GM18858 (cell line): ENCODE measurements around the gene RAD23A.
"Not testable (repeated sequence)": the region's sequence is repeated elsewhere in the genome, so short reads cannot be mapped to it uniquely, and the experiment has no call there.

Experiments used
- ATAC-seq: cut with Tn5 transposase; IDR thresholded peaks from one replicate; pipeline ENCODE4 v1.9.1; 2021; ENCODE audit not compliant: unreplicated experiment

The RAD23A gene

DNA sequence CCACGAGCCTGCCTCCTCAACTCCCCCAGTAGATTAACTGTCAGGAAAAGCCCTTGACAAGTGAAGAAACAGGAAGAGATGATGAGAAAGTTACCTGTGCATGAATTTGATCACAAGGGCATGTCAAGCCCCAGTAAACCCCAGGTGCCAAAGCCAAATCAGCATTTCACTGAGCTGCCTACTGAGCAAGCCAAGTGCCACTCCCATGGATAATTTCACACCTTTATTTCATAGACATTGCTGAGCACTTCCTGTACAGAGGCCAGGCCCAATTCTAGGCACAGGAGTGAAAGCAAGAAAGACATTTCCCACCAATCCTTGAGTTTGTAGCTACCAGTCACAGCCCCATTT is 8.9 kb downstream of the RAD23A start:
- ATAC-seq = no peak

DNA sequence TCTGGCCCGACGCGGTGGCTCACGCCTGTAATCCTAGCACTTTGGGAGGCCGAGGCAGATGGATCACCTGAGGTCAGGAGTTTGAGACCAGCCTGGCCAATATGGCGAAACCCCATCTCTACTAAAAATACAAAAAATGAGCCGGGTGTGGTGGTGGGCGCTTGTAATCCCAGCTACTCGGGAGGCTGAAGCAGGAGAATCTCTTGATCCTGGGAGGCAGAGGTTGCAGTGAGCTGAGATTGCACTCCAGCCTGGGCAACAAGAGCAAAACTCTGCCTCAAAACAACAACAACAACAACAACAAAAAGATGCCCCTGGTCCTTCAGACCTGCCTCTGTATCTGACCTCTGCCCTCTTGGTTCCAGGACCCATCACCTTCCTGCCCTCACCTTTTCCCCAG is 9.9 kb downstream of the RAD23A start:
- not testable (repeated sequence) for ATAC-seq

DNA sequence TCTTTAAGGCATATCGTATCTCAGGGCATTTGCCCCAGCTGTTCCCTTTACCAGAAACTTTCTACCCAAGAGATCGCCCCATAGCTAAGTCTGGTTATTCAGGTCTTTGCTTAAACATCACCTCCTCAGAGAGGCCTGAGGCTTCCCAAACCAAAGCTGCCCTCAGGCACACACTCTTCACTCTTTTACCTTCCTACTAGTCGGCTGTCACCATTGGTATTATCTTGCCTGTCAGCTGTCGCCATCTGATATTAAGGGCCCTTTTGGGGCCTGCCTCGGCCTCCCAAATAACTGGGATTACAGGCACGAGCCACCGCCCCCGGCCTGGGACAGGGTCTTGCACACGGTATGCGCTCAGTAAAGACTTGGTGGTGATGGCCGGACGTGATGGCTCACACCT is 10.3 kb downstream of the RAD23A start:
- ATAC-seq = no peak

DNA sequence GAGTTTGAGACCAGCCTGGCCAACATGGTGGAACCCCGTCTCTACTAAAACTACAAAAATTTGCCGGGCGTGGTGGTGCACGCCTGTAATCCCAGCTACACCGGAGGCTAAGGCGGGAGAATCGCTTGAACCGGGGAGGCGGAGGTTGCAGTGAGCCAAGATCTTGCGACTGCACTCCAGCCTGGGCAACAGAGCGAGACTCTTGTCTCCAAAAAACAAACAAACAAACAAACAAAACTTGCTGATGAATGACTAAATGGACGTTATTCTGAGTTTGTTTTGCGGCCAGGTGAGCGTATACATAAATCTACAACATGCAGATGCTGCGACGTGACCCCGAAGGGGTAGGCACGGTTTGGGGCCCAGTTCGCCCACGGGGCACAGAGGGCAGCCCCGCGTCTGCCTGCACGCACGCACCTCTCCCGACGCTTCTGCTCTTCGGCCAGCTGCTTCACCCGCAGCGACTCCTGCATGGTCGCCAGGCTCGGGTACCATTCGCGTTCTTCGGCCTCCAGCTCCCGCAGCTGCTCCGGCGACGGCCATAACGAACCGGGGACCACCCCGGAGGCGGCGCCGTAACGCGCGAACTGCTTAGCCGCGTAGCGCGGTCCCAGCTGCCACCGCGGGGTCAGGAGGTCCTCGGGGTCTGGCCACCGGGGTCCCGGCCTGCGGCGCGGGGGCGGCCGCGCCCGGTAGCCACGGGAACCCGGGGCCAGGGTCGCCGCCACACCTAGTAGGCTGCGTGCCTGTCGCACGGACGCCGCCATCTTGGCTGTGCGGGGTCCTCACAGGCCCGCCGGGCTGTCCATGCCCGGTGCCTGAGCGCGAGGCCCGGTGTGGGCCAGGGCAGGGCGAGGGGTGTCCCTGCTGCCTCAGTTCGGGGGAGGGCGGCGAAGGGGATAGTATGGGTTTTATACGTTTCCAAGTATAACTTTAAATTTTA is 11.1 kb downstream of the RAD23A start, which contains the start of gene GADD45GIP1:
TSS of gene GADD45GIP1 (minus strand) at position 778 of the 943 bp plus-strand sequence. CDS start at position 767, 11 bp downstream.
- ATAC-seq = no peak

DNA sequence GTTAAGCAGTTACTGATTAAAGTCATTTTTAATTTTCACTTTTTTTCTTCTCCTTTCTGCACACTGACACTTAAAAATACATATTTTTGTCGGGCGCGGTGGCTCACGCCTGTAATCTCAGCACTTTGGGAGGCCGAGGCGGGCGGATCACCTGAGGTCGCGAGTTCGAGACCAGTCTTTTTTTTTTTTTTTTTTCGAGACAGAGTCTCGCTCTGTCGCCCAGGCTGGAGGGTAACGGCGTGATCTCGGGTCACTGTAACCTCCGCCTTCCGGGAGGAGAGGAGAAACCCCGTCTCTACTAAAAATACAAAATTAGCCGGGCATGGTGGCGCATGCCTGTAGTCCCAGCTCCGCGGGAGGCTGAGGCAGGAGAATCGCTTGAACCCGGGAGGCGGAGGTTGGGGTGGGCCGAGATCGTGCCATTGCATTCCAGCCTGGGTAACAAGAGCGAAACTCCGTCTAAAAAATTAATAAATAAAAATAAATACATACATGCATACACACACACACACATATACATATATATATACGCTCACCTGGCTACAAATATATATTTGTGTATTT is 11.8 kb downstream of the RAD23A start:
- ATAC-seq = not testable (repeated sequence)

DNA sequence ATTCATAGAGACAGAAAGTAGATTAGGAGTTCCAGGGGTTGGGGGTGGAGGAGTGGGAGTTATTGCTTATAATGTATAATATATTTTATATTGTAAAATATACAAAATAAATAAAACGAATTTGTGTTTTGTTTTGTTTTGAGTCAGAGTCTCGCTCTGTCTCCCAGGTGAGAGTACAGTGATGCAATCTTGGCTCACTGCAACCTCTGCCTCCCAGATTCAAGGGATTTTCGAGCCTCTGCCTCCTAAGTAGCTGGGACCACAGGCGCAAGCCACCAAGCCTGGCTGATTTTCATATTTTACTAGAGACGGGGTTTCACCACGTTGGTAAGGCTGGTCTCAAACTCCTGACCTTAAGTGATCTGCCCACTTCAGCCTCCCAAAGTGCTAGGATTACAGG is 13.8 kb downstream of the RAD23A start:
- ATAC-seq = no peak

DNA sequence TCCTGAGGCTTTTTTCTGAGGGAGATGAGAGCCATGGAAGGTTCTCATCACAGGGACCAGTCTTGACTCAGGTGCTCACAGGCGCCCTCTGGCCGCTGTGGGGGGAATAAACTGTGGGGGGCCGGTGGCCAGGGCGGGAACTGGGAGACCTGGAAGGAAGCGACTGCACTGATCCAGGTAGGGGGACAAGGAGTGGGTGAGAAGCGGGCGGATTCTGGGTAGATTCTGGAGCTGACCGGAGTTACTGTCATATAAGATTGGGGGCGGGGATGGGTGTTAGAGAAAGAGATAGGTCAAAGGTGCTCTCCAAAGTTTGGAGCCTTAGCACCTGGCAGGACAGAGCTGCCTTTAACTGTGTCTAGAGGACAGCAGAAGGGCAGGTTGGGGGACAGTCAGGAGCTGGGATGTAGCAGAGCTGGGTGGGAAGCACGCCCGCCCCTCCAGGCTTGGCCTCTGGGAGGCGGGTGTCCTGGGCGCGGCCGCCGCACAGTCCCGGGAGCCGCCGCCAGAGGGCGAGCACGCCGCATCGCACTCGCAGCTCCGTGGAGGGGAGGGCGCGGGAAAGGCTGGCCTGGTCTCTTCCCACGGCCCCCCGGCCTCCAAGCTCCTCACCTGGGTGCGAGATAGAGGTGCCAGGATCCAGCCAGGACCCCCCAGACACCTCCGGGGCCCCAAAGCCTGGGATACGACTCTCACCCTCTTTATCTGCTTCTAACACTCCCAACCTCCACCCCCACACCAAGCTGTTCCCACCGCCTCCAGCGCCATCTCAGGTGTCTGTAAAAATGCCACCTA is 19.6 kb downstream of the RAD23A start:
- ATAC-seq = no peak

DNA sequence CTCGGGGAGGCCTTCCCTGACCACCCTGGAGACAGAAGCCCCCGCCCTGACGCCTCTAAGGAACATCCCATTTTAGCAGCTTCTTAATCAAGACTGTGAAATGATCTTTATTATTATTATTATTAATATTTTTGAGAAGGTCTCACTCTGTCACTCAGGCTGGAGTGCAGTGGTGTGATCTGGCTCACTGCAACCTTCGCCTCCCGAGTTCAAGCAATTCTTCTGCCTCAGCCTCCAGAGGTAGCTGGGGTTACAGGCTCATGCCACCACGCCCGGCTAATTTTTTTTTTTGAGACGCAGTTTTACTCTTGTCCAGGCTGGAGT is 20.1 kb downstream of the RAD23A start:
- no peak for ATAC-seq

DNA sequence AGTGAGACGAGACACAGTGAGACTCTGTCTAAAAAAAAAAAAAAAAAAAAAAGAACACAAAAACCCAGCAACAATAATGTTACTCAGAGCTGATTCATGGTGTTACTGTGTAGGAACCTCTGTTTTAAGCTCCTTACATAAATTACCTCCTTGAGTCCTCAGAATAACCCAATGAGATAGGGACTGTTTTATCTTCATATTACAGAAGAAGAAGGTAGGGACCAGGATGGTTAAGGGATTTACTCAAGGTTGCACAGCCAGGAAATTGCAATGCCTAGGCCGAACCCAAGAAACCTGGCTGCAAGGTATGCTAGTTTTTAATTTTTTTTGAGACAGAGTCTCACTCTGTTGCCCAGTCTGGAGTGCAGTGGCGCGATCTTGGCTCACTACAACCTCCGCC is 22.2 kb downstream of the RAD23A start:
- ATAC-seq = no peak

DNA sequence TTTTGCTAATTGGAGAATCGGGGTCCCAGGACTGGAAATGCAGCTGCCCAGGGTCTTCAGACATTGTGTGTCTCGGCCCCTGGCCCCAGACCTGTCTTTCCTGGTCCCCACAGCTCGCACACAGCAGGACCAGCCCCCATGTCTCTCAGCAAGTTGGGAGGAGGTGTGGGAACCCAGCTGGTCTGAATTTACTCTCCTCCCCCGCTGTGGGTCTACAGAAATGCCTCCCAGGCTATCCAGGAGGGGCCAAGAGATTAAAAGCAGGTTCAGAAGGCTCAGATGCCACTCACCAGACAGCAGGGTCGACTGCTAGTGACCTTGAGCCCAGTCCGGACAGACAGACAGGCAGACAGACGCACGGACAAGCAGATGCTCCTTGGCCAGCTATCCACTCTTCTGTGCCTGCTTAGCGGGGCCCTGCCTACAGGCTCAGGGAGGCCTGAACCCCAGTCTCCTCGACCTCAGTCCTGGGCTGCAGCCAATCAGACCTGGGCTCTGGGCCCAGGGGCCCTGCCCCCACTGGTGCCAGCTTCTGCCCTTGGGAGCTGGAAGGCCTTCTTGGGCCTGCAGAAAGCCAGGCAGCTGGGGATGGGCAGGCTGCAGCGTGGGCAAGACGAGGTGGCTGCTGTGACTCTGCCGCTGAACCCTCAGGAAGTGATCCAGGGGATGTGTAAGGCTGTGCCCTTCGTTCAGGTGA is 23.8 kb downstream of the RAD23A start, which contains the start of gene DAND5:
TSS of gene DAND5 (plus strand) at position 285 of the 697 bp plus-strand sequence. CDS start at position 370, 85 bp downstream.
- ATAC-seq = no peak

DNA sequence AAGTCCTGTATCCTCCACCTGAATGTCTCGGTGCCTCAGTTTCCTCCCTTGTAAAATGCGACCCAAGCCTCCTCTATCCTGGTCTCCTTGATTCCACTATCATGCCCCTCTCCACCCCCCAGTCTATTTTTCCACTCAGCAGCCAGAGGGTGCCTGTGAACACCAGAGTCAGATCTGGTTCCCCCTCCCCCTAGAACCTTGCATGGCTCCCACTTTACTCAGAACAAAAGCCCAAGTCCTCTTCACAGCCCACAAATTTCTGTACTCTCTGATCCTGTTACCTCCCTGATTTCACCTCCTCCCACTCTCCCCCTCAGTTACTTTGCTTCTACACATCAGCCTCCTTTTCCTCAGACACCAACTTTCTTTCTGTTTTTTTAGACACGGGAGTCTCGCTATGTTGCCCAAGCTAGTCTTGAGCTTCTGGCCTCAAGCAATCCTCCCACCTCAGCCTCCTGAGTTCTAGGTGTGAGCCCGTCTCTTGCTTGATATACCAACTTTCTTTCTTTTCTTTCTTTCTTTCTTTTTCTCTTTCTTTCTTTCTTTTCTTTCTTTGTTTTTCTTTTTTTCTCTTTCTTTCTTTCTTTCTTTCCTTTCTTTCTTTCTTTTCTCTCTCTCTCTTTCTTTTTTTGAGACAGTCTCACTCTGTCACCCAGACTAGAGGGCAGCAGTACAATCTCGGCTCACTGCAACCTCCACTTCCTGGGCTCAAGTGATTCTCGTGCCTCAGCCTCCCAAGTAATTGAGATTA is 24.6 kb downstream of the RAD23A start:
- ATAC-seq = no peak

DNA sequence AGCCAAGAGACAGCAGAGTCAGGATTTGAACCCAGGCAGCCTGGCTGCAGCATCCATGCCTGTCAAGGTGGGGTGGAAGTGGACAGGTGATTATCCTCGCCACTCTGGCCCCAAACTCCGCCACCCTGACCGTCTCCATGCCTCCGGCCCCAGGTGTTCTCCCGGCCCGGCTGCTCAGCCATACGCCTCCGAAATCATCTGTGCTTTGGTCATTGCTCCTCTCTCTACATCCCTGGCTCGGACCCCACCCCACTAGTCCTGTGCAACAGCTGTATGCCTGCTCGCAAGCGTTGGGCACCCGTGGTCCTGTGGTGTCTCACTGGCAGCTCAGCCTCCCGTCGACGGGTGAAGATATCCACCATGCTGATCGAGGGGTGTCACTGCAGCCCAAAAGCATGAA is 27.6 kb downstream of the RAD23A start:
- no peak for ATAC-seq

DNA sequence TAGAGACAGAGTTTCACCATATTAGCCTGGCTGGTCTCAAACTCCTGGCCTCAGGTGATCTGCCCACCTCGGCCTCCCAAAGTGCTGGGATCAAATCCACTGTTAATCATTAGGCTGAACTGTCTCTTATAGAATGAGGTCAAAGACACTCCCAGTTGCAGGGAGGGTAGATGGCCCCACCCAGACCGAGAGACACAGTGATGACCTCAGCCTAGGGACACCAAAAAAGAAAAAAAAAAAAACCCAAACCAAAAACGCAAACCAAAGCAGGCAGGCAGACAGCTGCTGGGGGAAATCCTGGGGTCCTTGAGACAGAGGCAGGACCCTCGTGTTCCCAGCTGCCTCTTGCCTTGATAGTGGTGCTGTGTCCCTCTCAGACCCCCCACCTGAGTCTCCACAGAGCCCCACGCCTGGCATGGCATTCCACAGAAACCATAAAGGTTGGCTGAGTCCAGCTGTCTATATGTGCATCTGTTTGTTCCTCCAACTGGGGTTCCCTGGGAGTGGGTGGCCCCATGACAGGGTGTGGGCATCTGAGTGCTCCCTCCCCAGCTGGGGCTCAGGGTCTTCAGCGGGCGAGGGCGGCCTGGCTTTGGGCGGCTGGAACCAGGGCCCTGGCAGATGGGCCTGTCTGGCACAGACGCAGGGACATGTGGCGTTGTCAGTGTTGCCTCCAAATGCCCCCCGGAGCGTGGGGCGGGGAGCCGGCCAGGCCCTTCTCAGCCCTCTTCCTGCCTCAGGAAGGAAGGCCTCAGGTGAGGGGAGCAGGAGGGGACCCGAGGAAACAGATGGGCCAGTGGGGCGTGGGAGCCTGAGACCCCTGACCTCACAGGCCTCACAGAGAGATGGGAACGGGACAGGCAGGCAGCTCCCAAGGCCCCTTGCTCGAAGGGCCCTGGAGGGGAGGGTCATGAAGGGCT is 28.9 kb downstream of the RAD23A start:
- no peak for ATAC-seq

DNA sequence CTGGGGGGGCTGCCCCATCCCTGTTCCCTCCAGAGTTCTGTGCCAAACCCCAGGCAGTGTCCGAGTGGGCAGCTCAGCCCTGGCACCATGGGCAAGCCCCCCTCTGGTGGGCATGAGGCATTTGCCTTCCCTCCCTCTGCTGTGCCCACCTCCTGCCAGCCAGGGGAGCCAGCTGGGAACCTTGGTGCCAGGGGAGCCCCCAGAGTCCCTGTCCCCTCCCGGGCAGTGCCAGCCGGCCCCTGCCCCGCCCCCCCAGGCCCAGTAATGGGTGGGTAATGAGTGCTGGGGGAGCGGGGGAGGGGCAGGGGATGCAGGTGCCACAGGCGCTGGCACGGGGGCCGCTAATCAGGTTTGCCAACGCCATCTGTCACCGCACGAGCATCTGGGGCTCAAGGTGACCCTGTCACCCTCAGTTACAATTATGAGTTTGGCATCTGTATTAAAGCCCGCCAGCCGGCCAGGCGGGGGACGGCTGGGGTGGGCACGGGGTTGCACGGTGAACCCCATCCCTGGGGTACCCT is 29.6 kb downstream of the RAD23A start:
- ATAC-seq = no peak

DNA sequence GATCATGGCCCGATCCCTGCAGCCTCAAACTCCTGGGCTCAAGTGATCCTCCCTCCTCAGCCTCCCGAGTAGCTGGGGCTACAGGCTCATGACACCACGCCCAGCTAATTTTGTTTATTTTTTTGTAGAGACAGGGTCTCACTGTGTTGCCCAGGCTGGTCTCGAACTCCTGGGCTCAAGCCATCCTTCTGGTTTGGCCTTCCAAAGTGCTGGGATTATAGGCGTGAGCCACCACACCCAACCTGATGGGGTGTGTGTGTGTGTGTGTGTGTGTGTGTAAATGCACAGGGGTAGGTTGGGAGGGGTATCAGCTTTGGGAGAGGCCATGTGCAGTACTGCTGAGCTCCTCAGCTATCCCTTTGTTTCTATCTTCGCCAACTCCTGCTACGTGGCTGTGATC is 30.4 kb downstream of the RAD23A start:
- ATAC-seq = not testable (repeated sequence)

DNA sequence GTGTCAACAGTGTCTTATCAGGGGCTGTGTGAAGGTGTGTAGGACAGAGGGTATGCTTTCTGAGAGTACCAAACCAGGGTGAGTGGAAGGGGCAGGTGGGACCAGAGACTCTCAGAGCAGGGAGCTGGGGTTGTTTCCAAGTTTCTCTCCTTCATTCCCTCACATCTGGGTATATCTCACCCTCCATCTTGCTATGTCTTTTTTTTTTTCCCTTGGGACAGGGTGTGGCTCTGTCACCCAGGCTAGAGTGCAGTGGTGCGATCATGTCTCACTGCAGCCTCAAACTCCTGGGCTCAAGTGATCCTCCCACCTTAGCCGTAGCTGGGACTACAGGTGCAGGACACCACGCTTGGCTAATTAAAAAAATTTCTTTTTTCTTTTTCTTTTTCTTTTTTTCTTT is 34.3 kb downstream of the RAD23A start:
- no peak for ATAC-seq

DNA sequence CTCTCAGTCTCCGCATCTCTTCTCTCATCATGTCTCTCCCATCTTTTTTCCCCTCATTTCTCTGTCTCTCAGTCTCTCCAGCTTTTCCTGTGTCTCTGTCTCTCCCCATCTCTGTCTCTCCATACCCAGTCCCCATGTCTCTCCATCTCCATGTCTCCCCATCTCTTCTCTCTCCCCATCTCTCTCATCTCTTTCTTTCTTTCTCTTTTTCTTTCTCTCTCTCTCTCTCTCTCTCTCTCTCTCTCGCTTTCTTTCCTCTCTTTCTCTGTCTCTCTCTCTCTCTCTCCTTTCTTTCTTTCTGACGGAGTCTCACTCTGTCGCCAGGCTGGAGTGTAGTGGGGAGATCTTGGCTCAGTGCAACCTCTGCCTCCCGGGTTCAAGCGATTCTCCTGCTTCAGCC is 37.0 kb downstream of the RAD23A start:
- ATAC-seq = no peak

DNA sequence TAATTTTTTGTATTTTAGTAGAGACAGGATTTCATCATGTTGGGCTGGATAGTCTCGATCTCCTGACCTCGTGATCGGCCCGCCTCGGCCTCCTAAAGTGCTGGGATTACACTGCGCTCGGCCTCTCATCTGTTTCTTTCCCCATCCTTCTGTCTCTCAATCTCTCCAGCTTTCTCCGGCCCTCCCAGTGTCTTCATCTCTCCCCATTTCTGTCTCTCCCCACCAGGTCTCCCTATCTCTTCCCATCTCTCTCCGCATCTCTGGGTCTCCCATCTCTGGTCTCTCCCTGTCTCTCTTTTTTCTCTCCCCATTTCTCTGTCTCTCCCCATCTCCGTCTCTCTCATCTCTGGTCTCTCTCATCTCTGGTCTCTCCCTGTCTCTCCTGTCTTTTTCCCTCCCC is 37.4 kb downstream of the RAD23A start:
- ATAC-seq = no peak

DNA sequence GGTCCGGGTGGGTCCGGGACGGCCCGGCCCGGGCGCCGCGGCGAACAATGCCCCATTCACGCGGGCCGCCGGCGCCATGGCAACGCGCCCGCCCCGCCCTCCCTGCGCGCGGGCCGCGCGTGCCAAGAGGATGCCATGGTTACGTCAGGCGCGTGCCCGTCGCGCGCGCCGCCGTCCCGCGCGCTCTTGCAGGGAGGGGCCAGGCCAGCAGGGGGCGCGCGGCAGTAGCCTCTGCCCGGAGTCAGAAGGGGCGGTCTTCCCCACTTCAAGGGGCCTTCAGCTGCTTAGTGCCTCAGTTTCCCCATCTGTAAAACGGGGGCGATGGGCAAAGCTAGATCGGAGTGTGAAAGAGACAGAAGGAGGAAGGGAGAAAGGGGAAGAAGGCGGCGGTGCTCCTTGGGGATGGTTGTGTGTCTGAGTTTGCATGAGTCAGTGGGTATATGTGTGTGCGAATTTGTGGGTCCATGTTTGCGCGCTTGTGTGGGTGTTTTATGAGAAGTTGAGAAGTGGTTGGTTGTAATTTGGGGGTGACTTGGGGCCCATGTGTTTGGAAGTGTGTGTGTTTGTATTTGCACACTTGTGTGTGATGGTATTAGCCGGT is 38.0 kb downstream of the RAD23A start:
- ATAC-seq = no peak
